ENCODE results near the gene FSCN2. TPM values are rescaled to one million over a fixed set of nuclear protein-coding genes. Genes with fewer than 3 reads are reported as not detected.

FSCN2 gene
- polyA plus RNA-seq, 4 donors = 1.2 to 1.3 TPM; not detected in 2

DNA sequence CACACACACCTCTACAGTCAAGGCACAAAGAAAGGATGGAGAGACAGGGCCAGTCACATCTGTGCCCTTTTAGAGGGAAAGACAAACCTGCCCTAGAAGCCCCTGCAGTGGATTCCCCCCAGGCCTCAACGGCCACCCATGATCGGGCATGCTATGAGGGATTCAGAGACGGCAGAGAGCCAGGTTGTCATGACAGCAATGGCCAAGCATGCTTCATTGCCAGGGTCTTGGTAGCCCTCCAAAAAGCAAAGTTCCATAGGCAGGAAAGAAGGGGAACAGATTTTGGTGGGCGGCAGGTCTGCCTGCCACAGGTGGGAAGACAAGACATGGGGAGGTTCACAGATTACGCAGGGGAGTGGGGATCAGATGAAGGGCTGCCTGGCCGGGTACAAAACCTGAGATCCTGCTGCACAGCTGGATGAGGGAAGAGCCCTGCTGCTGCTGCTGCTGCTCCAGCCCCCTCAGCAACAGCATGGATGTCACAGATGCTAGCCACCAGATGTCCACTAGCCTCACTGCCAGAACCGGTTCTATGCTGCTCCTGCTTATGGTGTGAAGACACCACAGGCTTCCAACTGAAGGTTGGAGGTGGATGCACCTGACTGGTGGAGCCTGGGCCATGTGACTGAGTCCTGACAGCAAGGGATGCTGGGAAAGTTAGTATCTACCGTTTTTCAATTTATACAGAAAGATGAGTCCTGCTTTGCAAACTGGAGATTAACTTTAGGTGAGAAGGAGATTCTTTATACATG, 33.4 kb upstream of the FSCN2 start:
- DNase-seq (no peak), FAIRE-seq (no peak)
- H3K36me3 ChIP-seq (ENCODE audit: control insufficient read depth in 3 of 3, insufficient read depth in 2 of 3, low read depth in 1 of 3, low read length in 3 of 3) = peaks cover 0 to 2% (median 0%) of the 10 kb centered on the region in 3 donors
- peaks cover 0 to 10% (median 0%) of the 10 kb centered on the region in 3 donors for H3K27me3 ChIP-seq (ENCODE audit: control insufficient read depth in 3 of 3, insufficient read depth in 3 of 3, low read length in 3 of 3)
- H3K4me1 ChIP-seq (ENCODE audit: control insufficient read depth in 3 of 3, insufficient read depth in 2 of 3, low read depth in 1 of 3, low read length in 2 of 3) = peaks cover 0 to 22% (median 0%) of the 10 kb centered on the region in 3 donors
- no peak overlapping the region for H3K27ac ChIP-seq (ENCODE audit: low read depth in 1 of 3, low read length in 2 of 3)
- H3K9me3 ChIP-seq (ENCODE audit: control insufficient read depth in 2 of 2, insufficient read depth in 1 of 2, low read depth in 1 of 2, low read length in 1 of 2) = no peaks in the 10 kb centered on the region
- no peak overlapping the region for H3K4me3 ChIP-seq (ENCODE audit: low read depth in 1 of 3, low read length in 3 of 3)
- WGBS, 3 donors = 49 to 58% (median 54%) methylated on average over 8 of the region's 8 CpGs

DNA sequence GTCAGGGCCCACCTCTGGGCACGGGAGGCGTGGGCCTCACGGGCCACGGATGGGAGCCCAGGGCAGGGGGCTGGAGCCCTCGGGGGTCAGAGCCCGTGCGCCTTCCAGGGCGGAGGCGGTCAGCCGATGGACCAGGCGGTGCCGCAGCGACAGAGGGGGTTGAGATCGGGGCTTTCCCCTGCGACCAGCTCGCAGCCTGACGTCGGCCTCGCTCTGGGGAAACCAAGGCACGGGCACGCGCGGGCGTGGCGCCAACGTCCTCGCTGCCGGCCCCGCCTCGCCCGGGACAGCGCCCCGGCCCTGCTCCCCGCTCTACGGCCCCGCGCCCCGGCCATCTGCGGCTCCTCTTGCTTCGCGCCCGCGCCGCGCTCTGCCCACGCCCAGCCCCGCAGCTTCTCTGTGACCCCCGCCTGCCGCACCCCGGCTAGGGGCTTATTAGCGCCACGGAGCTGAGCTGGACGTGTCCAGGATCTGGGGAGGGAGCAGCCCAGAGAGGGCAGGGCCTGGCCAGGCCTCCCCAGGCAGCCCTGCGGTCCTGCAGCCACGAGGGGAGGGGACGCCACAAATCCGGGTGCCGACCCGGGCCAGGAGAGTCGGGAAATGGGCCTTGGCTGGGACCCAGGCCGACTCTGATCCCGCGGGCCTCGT, 29.1 kb upstream of the FSCN2 start:
- H3K4me1 ChIP-seq (ENCODE audit: control insufficient read depth in 3 of 3, insufficient read depth in 2 of 3, low read depth in 1 of 3, low read length in 2 of 3) = no peaks in the 10 kb centered on the region
- no peaks in the 10 kb centered on the region for H3K36me3 ChIP-seq (ENCODE audit: control insufficient read depth in 3 of 3, insufficient read depth in 2 of 3, low read depth in 1 of 3, low read length in 3 of 3)
- no peak overlapping the region for H3K27ac ChIP-seq (ENCODE audit: low read depth in 1 of 3, low read length in 2 of 3)
- no peaks in the 10 kb centered on the region for H3K9me3 ChIP-seq (ENCODE audit: control insufficient read depth in 2 of 2, insufficient read depth in 1 of 2, low read depth in 1 of 2, low read length in 1 of 2)
- 43 to 75% (median 55%) methylated on average over 50 to 64 of the region's 64 CpGs for WGBS, 3 donors
- H3K27me3 ChIP-seq (ENCODE audit: control insufficient read depth in 3 of 3, insufficient read depth in 3 of 3, low read length in 3 of 3) = peaks cover 0 to 15% (median 0%) of the 10 kb centered on the region in 3 donors
- FAIRE-seq (no peak), DNase-seq (no peak)
- H3K4me3 ChIP-seq (ENCODE audit: low read depth in 1 of 3, low read length in 3 of 3) = no peak overlapping the region

DNA sequence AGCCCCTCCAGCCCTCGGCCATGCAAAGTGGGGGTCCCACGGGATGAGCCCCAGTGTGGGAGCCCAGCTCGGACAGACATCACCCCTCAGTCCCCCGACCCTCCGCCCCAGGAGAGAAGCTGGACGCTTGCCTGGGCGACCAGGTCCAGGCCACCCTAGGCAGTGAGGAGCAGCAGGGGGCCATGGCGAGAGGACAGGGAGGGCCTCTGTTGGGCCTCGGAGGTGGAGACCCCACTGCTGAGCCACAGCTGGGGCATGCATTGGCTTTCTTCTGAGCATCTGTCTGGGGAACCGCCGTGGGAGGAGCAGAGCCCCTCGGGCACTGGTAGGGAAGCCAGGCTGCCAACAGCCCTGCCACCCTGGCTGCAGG, 28.6 kb upstream of the FSCN2 start:
- Histone ChIP-seq H3K4me1 (ENCODE audit: control insufficient read depth in 3 of 3, insufficient read depth in 2 of 3, low read depth in 1 of 3, low read length in 2 of 3) (no peaks in the 10 kb centered on the region), H3K27me3 (ENCODE audit: control insufficient read depth in 3 of 3, insufficient read depth in 3 of 3, low read length in 3 of 3) (peaks cover 0 to 15% (median 0%) of the 10 kb centered on the region in 3 donors), H3K9me3 (ENCODE audit: control insufficient read depth in 2 of 2, insufficient read depth in 1 of 2, low read depth in 1 of 2, low read length in 1 of 2) (no peaks in the 10 kb centered on the region), H3K27ac (ENCODE audit: low read depth in 1 of 3, low read length in 2 of 3) (no peak overlapping the region), H3K4me3 (ENCODE audit: low read depth in 1 of 3, low read length in 3 of 3) (no peak overlapping the region), H3K36me3 (ENCODE audit: control insufficient read depth in 3 of 3, insufficient read depth in 2 of 3, low read depth in 1 of 3, low read length in 3 of 3) (no peaks in the 10 kb centered on the region)
- FAIRE-seq (no peak), DNase-seq (no peak)
- 69 to 84% (median 79%) methylated on average over 12 of the region's 12 CpGs for WGBS, 3 donors

DNA sequence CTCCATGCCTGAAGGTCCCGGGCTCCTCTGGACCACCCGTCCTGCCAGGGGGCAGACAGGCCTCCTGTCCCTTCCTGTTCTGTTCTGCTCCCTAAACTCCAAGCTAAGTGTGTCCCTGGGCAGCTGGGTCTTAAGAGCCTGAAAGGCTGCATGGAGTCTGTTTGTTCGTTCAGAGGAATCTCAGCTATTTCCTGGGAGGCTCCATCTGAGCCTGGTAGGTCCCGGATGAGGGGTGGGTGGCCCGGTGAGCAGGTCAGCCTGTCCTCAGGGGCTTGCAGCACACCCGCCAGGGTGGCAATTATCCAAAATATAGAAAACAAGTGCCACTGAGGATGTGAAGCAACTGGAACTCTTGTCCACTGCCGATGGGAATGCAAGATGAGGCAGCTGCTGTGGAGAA, 28.1 kb upstream of the FSCN2 start:
- H3K4me1 ChIP-seq (ENCODE audit: control insufficient read depth in 3 of 3, insufficient read depth in 2 of 3, low read depth in 1 of 3, low read length in 2 of 3) = no peaks in the 10 kb centered on the region
- H3K36me3 ChIP-seq (ENCODE audit: control insufficient read depth in 3 of 3, insufficient read depth in 2 of 3, low read depth in 1 of 3, low read length in 3 of 3) = no peaks in the 10 kb centered on the region
- H3K27ac ChIP-seq (ENCODE audit: low read depth in 1 of 3, low read length in 2 of 3) = no peak overlapping the region
- no peaks in the 10 kb centered on the region for H3K9me3 ChIP-seq (ENCODE audit: control insufficient read depth in 2 of 2, insufficient read depth in 1 of 2, low read depth in 1 of 2, low read length in 1 of 2)
- no peak overlapping the region for H3K4me3 ChIP-seq (ENCODE audit: low read depth in 1 of 3, low read length in 3 of 3)
- DNase-seq (no peak), FAIRE-seq (no peak)
- H3K27me3 ChIP-seq (ENCODE audit: control insufficient read depth in 3 of 3, insufficient read depth in 3 of 3, low read length in 3 of 3) = peaks cover 0 to 15% (median 0%) of the 10 kb centered on the region in 3 donors
- WGBS, 3 donors = 60 to 70% (median 69%) methylated on average over 7 of the region's 7 CpGs

DNA sequence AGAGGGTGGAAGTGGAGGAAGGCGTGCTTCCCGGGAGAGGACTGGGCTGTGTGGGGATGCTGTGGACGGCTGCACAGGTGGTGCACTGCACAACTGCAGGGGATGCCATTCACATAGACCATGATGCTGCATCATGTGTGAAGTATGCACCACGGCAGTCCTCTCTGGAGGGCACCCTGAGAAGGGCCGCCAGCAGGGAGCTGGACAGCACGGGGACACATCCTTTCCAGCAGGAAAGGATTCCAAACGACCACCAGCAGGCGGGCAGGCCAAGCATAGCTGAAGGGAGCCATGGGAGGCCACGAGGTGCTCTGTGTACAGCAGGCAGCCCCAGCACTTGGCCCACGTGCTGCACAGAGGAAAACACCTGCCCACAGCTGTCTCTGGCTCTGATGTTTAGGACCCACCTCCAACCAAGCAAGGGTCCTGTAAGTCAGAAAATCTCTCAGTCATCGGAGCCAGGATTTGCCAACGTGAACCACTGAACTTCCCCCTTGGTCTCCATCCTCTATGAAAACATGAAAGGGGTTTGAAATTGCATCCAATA, 25.6 kb upstream of the FSCN2 start:
- WGBS, 3 donors = 64 to 69% (median 66%) methylated on average over 12 of the region's 12 CpGs
- H3K27ac ChIP-seq (ENCODE audit: low read depth in 1 of 3, low read length in 2 of 3) = no peak overlapping the region
- FAIRE-seq = no peak

DNA sequence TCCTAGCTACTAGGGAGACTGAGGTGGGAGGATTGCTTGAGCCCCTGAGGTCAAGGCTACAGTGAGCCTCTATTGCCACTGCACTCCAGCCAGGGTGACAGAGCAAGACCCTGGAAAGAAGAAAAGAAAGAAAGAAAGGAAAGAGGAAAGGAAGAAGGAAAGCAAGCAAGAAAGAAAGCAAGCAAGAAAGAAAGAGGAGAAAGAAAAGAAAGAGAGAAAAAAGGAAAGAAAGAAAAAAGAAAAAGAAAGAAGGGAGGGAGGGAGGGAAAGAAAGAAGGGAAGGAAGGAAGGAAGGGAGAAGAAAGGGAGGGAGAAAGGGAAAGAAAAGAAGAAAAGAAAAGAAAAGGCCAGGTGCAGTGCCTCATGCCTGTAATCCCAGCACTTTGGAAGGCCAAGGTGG, 24.6 kb upstream of the FSCN2 start:
- DNase-seq = no peak
- Histone ChIP-seq H3K36me3 (ENCODE audit: control insufficient read depth in 3 of 3, insufficient read depth in 2 of 3, low read depth in 1 of 3, low read length in 3 of 3) (peaks cover 0 to 3% (median 0%) of the 10 kb centered on the region in 3 donors), H3K9me3 (ENCODE audit: control insufficient read depth in 2 of 2, insufficient read depth in 1 of 2, low read depth in 1 of 2, low read length in 1 of 2) (peaks cover 0 to 5% of the 10 kb centered on the region in 2 donors), H3K27me3 (ENCODE audit: control insufficient read depth in 3 of 3, insufficient read depth in 3 of 3, low read length in 3 of 3) (peaks cover 0 to 15% (median 0%) of the 10 kb centered on the region in 3 donors), H3K4me1 (ENCODE audit: control insufficient read depth in 3 of 3, insufficient read depth in 2 of 3, low read depth in 1 of 3, low read length in 2 of 3) (peaks cover 0 to 2% (median 0%) of the 10 kb centered on the region in 3 donors), H3K4me3 (ENCODE audit: low read depth in 1 of 3, low read length in 3 of 3) (no peak overlapping the region), H3K27ac (ENCODE audit: low read depth in 1 of 3, low read length in 2 of 3) (no peak overlapping the region)
- FAIRE-seq = no peak

More for the DNA sequence above, 25.6 kb upstream of the FSCN2 start:
- no peaks in the 10 kb centered on the region for H3K9me3 ChIP-seq (ENCODE audit: control insufficient read depth in 2 of 2, insufficient read depth in 1 of 2, low read depth in 1 of 2, low read length in 1 of 2)
- no peak for DNase-seq
- H3K4me1 ChIP-seq (ENCODE audit: control insufficient read depth in 3 of 3, insufficient read depth in 2 of 3, low read depth in 1 of 3, low read length in 2 of 3) = no peaks in the 10 kb centered on the region
- H3K27me3 ChIP-seq (ENCODE audit: control insufficient read depth in 3 of 3, insufficient read depth in 3 of 3, low read length in 3 of 3) = peaks cover 0 to 15% (median 0%) of the 10 kb centered on the region in 3 donors
- H3K4me3 ChIP-seq (ENCODE audit: low read depth in 1 of 3, low read length in 3 of 3) = no peak overlapping the region
- no peaks in the 10 kb centered on the region for H3K36me3 ChIP-seq (ENCODE audit: control insufficient read depth in 3 of 3, insufficient read depth in 2 of 3, low read depth in 1 of 3, low read length in 3 of 3)

DNA sequence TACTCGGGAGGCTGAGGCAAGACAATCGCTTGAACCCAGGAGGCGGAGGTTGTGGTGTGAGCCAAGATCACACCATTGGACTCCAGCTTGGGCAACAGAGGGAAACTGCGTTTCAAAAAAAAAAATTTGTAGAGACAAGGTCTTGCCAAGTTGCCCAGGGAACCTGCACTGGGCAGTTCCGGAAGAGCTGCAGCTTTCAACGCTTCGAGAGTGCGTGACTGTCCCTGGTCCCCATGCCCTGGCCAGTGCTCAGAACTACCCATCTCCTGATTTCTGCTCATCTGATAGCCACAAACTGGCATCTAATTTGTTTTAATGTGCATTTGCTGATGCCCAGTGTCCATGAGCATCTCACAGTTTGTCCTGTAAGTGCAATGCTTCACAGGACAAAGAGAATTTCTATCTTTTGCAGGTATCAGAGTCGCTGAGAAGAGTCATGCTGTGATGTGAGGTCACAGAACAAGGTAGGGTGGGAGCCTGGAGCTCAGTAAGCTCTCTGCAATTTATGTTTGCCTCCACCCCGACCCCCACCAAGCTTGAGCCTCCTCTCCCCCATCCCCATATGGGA, 19.5 kb upstream of the FSCN2 start:
- FAIRE-seq (no peak), DNase-seq (peak; percentile 37 to 49)
- H3K27ac ChIP-seq (ENCODE audit: low read depth in 1 of 3, low read length in 2 of 3) = peak overlapping the region; percentile 72 to 93 (median 78)
- no peaks in the 10 kb centered on the region for H3K27me3 ChIP-seq (ENCODE audit: control insufficient read depth in 3 of 3, insufficient read depth in 3 of 3, low read length in 3 of 3)
- peaks cover 0 to 7% of the 10 kb centered on the region in 2 donors for H3K9me3 ChIP-seq (ENCODE audit: control insufficient read depth in 2 of 2, insufficient read depth in 1 of 2, low read depth in 1 of 2, low read length in 1 of 2)
- peaks cover 13 to 40% (median 15%) of the 10 kb centered on the region in 3 donors for H3K36me3 ChIP-seq (ENCODE audit: control insufficient read depth in 3 of 3, insufficient read depth in 2 of 3, low read depth in 1 of 3, low read length in 3 of 3)
- peaks cover 0 to 9% (median 2%) of the 10 kb centered on the region in 3 donors for H3K4me1 ChIP-seq (ENCODE audit: control insufficient read depth in 3 of 3, insufficient read depth in 2 of 3, low read depth in 1 of 3, low read length in 2 of 3)
- peak overlapping the region in 2 of 3 donors; percentile 89 to 100 for H3K4me3 ChIP-seq (ENCODE audit: low read depth in 1 of 3, low read length in 3 of 3)
- 44 to 59% (median 49%) methylated on average over 10 of the region's 10 CpGs for WGBS, 3 donors

DNA sequence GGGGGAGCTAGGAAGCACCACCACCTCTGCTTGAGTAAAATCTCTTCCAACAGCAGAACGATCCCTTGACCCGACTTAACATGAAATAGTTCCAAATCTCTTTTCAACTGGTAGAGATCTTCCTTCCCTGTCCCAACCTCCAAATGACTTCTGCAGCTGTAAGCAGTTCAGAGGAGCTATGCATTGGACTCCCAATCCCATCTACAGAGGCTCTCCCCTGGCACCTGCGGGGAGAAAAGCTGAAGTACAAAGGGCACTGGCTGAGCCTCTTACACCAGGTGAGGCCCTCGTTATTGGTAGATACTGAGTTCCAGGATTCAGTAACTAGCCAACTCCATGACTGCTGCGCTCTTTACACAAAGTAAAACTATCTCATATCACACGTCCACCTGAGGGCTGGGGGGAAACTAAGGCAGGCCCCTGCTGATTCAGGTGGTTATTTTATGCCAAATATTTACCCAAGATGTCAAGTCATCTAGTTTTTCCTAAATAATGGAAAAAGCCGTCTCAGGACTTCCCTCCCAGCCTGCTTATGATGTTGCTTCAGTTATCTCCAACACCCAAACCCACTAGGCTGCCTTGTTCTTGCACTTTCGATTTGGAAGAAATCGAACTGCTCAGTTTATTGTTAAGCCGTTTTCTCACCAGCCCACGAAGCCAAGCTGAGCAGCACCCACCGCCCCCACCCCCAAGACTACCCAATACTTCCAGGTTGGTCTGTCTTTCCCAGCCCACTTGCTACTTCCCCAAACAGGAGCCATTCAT, 18.8 kb upstream of the FSCN2 start:
- no peak for FAIRE-seq
- Histone ChIP-seq H3K36me3 (ENCODE audit: control insufficient read depth in 3 of 3, insufficient read depth in 2 of 3, low read depth in 1 of 3, low read length in 3 of 3) (peaks cover 13 to 40% (median 15%) of the 10 kb centered on the region in 3 donors), H3K4me1 (ENCODE audit: control insufficient read depth in 3 of 3, insufficient read depth in 2 of 3, low read depth in 1 of 3, low read length in 2 of 3) (peaks cover 0 to 9% (median 2%) of the 10 kb centered on the region in 3 donors), H3K27me3 (ENCODE audit: control insufficient read depth in 3 of 3, insufficient read depth in 3 of 3, low read length in 3 of 3) (no peaks in the 10 kb centered on the region), H3K27ac (ENCODE audit: low read depth in 1 of 3, low read length in 2 of 3) (peak overlapping the region; percentile 72 to 93 (median 78)), H3K9me3 (ENCODE audit: control insufficient read depth in 2 of 2, insufficient read depth in 1 of 2, low read depth in 1 of 2, low read length in 1 of 2) (peaks cover 0 to 7% of the 10 kb centered on the region in 2 donors), H3K4me3 (ENCODE audit: low read depth in 1 of 3, low read length in 3 of 3) (peak overlapping the region; percentile 89 to 100 (median 97))
- WGBS, 3 donors = 3 to 14% (median 5%) methylated on average over 12 of the region's 12 CpGs
- peak; percentile 56 to 84 for DNase-seq
